NCI-H524 treated with DMSO at 0.1 percent for 48 hours (cell line): ENCODE measurements around the gene FEM1B.
"Not testable (repeated sequence)": the region's sequence is repeated elsewhere in the genome, so short reads cannot be mapped to it uniquely, and the experiment has no call there.

ENCODE experiments used
- DNase-seq: peaks from one replicate; lab custom pipeline; 2025; lab: John Stamatoyannopoulos, UW

Gene FEM1B

DNA sequence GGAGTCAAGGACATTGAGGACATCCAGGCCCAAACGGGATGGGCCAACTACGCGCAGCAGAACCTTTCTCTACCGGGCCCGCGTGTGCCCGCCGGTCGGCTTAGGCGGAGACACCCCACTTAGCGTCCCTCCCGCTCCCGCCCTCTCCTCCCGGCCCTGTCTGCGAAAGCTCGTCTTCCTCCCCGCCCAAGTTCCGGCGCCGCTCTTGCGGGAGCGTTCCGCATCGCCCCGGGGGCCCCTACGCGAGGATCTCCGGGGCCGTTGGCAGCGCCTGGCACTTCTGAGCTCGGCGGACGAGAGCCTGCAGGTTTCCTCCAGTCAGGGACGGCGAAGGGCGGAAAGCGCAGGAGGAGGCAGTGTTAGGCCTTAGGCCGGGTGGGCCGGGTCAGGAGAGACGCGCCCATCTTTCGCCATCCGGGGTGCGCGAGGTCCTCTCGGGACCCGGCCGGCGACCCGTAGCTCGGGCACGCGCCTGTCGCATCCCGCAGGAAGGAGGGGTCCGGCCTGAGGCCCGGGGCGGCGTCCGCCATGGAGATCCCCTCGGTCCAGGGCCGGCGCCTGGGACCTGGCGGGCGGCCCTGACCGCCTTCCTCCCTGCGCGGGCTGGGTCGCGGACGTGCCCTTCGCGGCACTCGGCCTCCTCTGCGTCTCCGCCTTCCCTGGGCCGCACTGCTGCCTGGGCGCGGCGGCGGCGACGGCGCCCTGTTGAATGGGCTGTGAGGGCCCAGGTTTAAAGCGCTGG lies at the start of gene FEM1B:
TSS of gene FEM1B (plus strand) at position 143 of the 742 bp plus-strand sequence. CDS start 673 bp downstream, outside the sequence.
- DNase-seq, result peak; percentile 64

DNA sequence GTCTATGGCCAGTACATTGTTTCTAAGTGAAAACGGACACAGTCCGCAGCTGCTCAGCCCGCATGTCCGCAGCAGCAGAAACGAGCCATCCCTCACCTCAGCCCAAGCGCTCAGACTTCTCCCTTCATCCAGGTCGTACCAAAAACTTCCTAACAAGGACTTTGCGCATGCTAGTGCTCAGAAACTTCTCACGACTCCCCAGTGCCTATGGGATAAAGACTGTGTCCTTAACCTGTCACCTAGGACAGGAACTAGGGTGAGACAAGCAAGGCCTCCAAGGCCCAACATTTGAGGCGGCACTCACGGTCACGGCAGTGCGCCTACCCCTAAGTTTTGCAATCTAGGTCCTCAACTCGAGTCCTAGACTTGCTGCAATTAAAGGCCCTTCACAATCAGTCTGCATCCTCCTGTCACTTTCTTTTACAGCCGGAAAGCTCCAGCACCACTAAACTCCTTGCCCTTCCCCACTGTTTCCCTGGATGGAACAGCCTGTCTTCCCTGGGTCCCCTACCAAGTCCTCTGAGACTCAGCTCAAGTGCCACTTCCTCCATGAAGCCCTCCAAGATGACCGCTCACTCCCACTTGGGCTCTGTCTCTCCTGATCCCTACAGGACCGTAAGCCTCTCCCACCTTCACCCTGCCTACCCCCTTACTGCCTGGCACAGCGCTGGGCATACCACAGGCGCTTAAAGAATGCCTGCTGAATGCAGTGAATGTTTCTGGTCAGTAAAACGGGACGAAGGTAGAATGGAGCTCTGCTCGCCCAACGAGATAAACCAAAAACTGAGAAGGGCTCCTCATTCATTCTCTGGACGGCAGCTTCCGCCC lies 49.2 kb upstream of the FEM1B start:
- DNase-seq, result no peak

DNA sequence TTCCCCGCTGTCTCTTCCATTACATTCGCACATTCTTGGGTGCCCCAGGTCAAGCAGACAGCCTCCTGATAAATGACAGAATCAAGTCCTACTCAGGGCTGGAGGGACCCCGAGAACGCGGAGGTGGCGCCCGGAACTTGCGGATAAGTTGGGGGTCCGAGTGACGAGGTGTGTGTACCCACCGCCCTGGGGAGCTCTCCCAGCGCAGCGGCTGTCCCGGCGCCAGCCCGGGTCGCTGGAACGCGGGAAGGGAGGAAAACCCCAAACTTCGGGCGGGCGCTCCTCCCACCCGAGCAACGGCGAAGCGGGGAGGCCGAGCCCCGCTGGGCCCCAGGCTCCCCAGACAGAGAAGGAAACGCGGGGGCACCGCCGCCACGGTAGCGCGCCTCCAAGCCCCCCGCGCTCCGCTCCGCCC lies 48.6 kb upstream of the FEM1B start:
- DNase-seq, result no peak

GRCh38 chr15:68229386-68230156 lies 48.0 kb upstream of the FEM1B start, which contains the start of gene CLN6:
Gene CLN6, minus strand, starts transcription at chr15:68229728. Its CDS starts 144 bp downstream, at chr15:68229584.
- peak; percentile 22 for DNase-seq

GRCh38 chr15:68230157-68231100 lies 47.1 kb upstream of the FEM1B start:
- DNase-seq, result no peak

DNA sequence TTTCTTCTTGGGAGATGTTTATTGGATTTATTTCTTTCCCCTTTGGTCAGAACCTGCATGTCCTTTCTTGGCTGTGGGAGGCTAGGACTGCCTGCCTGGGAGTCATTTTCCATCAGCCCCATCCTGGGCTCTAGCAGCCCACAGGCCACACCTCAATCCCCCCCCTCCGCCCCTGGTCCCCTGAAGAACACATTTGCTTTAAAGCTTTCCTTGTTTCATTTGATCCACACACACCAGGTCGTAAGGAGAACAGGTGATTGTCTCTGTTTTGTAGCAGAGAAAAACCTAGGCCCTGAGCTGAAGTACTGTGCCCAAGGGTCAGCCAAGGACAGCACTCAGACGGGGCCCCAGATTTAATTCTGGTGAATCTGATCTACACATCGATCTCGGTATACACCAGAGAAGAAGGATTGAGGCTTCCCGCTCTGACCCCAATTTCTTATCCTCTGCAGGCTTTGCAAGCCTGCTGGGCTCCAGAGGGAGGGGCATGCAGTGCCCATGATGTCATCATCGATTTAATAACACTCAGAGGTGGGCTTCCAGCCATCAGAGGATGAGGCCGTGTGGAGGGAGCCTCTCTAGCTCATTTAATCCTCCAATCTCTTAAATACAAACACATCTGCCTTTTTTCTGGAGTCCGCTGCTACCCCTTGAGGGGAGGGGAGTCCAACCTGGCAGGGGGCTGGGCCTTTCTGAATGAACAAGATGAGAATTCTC lies 46.3 kb upstream of the FEM1B start:
- peak; percentile 91 for DNase-seq

DNA sequence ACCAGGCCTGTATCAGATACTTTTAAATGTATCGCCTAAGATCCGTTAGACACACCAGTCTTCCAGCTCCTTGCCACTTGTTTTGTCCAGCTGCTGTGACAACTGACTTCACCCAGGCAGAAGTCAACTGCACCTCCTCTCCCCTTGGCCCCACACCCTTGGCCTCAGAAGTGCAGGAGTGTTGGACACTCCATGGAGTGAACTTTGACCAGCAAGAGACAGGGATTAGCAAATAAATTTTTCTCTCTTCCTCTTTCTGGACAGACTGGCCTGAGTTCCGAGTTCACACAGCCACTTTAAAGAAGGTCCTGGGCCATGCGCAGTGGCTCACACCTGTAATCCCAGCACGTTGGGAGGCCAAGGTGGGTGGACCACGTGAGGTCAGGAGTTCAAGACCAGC lies 45.1 kb upstream of the FEM1B start:
- DNase-seq, result no peak

DNA sequence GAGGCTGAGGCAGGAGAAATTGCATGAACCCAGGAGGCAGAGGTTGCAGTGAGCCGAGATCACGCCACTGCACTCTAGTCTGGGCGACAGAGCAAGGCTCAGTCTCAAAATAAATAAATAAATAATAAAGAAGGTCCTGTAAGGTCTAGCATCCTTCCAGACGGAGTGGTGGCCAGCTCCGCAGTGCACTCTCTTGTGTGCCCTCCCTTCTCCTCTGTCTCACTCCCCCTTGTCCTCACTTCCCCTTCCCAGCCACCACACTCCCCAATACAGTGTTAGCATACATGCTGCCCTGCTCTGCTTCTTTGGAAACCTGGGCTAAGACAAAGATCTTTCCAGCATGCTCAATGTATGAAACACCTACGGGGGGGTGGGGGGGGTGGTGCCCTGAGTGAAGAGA lies 44.6 kb upstream of the FEM1B start:
- no peak for DNase-seq

DNA sequence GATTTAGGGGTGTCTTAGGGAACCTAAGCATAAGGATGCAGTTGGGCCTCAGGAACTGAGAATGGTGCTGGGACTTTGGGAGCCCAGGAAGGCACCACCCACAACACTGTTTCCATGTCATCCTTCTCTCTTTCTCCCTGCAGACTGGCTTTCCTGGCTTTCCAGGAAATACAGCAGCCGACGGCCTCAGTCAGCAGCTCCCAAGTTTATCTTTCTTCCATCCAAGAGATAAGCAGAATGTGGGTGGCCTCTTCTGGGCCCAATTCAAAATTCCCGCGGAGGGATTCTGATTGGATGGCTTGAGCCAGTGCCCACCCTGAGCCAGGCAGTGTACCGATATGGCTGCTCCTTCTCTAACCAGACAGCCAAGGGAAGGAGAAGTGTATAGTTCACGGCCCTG lies 43.5 kb upstream of the FEM1B start:
- no peak for DNase-seq

- not testable (repeated sequence) for DNase-seq
These were observed 43.0 kb upstream of the FEM1B start for GRCh38 chr15:68234520-68234919.

GRCh38 chr15:68235022-68235421 lies 42.5 kb upstream of the FEM1B start:
- DNase-seq, result no peak

- DNase-seq, result no peak
These were observed 38.5 kb upstream of the FEM1B start for GRCh38 chr15:68239025-68239424.

DNA sequence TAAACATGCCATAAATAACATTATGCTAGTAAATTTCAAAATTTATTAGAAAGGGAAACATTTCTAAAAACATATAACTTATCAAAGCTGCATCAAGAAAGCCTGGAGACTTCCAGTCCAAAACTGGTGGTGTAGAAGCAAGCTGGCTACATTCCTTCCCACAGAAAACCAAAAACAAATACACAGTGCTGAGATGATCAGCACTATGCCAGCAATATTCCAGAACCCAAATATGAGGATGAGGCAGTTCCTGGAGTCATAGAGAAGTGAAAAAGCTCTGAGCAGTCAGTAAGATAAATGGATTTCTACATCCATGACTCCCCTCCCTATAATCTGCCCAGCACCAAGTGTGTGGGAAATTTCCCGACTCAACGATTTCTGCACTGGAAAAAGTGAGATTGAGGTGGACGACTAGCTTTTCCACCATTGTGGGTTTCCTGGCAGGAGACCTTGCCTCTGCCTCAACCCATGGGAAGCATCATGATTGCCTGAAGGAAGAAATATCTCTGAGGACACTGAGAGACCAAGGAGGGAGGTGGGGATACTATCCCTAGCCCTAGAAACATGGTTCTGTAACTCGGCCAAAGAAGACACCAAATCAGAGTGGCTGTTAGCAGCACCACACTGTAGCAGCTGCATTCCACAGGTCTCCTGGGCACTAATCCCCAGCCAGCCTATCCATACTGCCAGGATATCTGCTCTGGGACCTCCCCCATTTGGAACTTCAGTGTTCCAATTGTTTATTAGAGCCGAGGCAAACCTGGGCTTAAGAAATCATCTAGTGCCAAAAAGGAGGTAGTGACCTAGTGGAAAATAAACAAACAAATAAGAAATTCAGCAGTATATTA lies 36.2 kb upstream of the FEM1B start:
- no peak for DNase-seq

DNA sequence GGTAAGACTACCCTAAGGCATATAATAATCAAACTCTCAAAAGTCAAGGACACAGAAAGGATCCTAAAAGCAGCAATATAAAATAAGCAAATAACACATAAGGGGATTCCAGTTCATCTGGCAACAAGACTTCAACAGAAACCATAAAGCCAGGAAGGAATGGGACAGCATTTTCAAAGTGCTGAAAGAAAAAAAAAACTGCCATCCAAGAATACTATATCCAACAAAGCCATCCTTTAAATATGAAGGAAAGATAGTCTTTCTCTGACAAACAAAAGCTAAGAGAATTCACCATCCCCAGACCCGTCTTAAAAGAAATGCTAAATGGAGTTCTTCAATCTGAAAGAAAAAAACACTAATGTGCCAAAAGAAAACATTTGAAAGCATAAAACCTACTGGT lies 33.3 kb upstream of the FEM1B start:
- DNase-seq, result no peak

GRCh38 chr15:68249058-68249713 lies 28.4 kb upstream of the FEM1B start:
- no peak for DNase-seq

GRCh38 chr15:68252925-68253534 lies 24.5 kb upstream of the FEM1B start:
- peak; percentile 79 for DNase-seq

DNA sequence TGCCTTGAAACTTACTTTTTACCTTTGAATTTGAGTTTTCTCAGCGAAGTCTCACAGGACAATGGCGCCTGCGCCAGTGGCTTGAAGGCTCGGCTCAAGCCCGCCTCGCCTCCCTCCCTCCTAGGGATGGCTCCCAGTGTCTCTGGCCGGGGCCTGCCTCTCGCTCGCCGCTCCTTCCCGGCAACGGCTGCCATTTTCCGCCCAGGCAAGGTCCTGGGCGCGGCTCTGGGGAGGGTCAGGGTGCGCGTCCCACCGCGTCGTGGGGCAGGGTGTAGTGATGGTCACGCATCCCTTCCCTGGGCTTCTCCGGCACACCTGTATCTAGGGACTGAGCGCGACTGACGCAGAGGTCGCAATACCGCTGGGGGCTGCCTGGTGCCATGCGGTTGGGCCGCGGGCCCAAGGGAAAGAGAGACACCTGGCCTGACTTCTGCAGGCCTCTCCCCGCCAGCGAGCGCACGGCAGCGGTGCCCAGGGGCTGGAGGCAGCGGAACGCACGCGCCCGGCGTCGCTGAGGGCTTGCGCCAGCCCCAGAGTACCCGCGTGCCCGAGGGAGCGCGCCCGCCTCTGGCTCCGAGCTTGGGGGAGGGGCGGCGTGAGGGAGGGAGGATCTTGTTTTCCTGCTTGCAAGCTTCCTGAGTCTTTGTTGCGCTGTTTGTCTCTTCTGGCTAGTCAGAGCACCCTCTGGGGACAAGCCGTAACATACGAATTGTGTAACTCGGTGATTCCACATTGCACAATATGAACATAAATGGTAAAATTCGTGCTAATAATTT lies 20.7 kb upstream of the FEM1B start:
- DNase-seq, result peak; percentile 24

- DNase-seq, result no peak
These were observed 18.9 kb upstream of the FEM1B start for GRCh38 chr15:68258692-68259091.
